ENCODE data around the gene CAB39. TPM values are rescaled to one million over a fixed set of nuclear protein-coding genes. Genes with fewer than 3 reads are reported as not detected.
A peak's percentile ranks its signal among the peaks of the same experiment; 100 is the strongest.

The CAB39 gene
- total and polyA plus RNA-seq, 2 donors (not counting 3 experiments of a cell fraction or from before 2014, with no cell fraction given), result 25.7 to 53.7 TPM

GRCh38 chr2:230778350-230779063, 65.9 kb downstream of the CAB39 start:
- H3K27ac ChIP-seq (ENCODE audit: insufficient read depth, low read depth, low read length), result peak overlapping the region; percentile 85
- no peaks in the 10 kb centered on the region for H3K27me3 ChIP-seq (ENCODE audit: control insufficient read depth in 2 of 2, insufficient read depth in 2 of 2, low read length in 2 of 2)
- H3K4me3 ChIP-seq (replicated peaks in 1 of 3; ENCODE audit: insufficient read depth in 1 of 3, low read depth in 1 of 3, low read length in 3 of 3), result no peak overlapping the region
- H3K9me3 ChIP-seq (replicated peaks; ENCODE audit: control insufficient read depth, insufficient read depth, low read length), result no peaks in the 10 kb centered on the region
- peaks cover 2 to 3% of the 10 kb centered on the region in 2 experiments for H3K36me3 ChIP-seq (ENCODE audit: control insufficient read depth in 2 of 2, extremely low read depth in 1 of 2, insufficient read depth in 2 of 2, low read length in 2 of 2)
- ChIA-PET POLR2A (no interaction called here), CTCF (interaction anchor here (0.8 to 1.8 kb wide), 2 partner anchors 13 to 20 kb away, joined by 3 to 8 read pairs; no protein-coding TSS in a partner anchor)
- dilution Hi-C loops (cut with MboI; ENCODE audit: extremely low pct_ligation_motif_present, low sequenced_read_pairs), result no loop called here
- no peak for DNase-seq (ENCODE audit: low read depth, low spot score)
- H2AFZ ChIP-seq (ENCODE audit: low read depth, low read length), result no peak overlapping the region
- H3K4me2 ChIP-seq (ENCODE audit: insufficient read depth, low read length), result peak overlapping the region; percentile 68
- FAIRE-seq, result no peak
- H3K4me1 ChIP-seq (ENCODE audit: control insufficient read depth, extremely low read depth, insufficient read depth, low read length), result peaks cover 44% of the 10 kb centered on the region
- no peaks in the 10 kb centered on the region for H4K20me1 ChIP-seq (replicated peaks; ENCODE audit: control insufficient read depth, extremely low read depth, insufficient read depth, low read length)
- H3K9ac ChIP-seq (replicated peaks; ENCODE audit: extremely low read depth, insufficient read depth, low read length), result peak overlapping the region; percentile 54
- intact Hi-C loops (cut with micrococcal nuclease), result no loop called here
- no peaks in the 10 kb centered on the region for H3K9me1 ChIP-seq (replicated peaks; ENCODE audit: control insufficient read depth, extremely low read depth, insufficient read depth, low read length)
- H3K79me2 ChIP-seq (ENCODE audit: control insufficient read depth, insufficient read depth, low read length), result peaks cover 69% of the 10 kb centered on the region
- no peak for TF ChIP-seq CTCF (IDR thresholded peaks at IDR 0.05; ENCODE audit: extremely low read depth in 1 of 2, insufficient read depth in 1 of 2, low read depth in 1 of 2, low read length in 2 of 2)
- no peak for TF ChIP-seq MAX (IDR thresholded peaks at IDR 0.05; ENCODE audit: insufficient read depth, insufficient read length)
- TF ChIP-seq MYC (IDR thresholded peaks at IDR 0.05; ENCODE audit: low read depth, low read length), result no peak
- TF ChIP-seq EZH2 (IDR thresholded peaks at IDR 0.05; ENCODE audit: borderline replicate concordance, low read depth, low read length, severe bottlenecking), result no peak
- TF ChIP-seq POLR2A (IDR thresholded peaks at IDR 0.05; ENCODE audit: low read depth, low read length), result no peak
- TF ChIP-seq FOS (IDR thresholded peaks at IDR 0.05; ENCODE audit: borderline replicate concordance, insufficient read depth, low read length), result no peak
- TF ChIP-seq GATA2 (IDR thresholded peaks at IDR 0.05; ENCODE audit: insufficient read depth, insufficient read length, low read depth, low read length), result no peak
- no peak for TF ChIP-seq POLR2AphosphoS5 (IDR thresholded peaks at IDR 0.05; ENCODE audit: insufficient read depth, low read depth, low read length)
- TF ChIP-seq JUN (IDR thresholded peaks at IDR 0.05; ENCODE audit: borderline replicate concordance, insufficient read depth, insufficient read length, low read depth), result no peak
- BruUV-seq (replicated peaks), result no TSS peak

All from endothelial cell of umbilical vein (primary cell).